Smooth muscle cell (in vitro differentiated cells): ENCODE measurements around the gene DISC1. TPM values are rescaled to one million over a fixed set of nuclear protein-coding genes. Genes with fewer than 3 reads are reported as not detected.

Experiments
- DNase-seq: peaks from one replicate; lab custom pipeline; 2025; ENCODE audit not compliant: unreplicated experiment; lab: John Stamatoyannopoulos, UW
- H2AFZ ChIP-seq: fragments of 200-600 bp; sonication (generic); 2 replicates; pipeline ENCODE4 v1.6.0; 2016; ENCODE audit warnings: antibody characterized with exemption, low read depth, mild to moderate bottlenecking
- H3F3A ChIP-seq: fragments of 200-600 bp; sonication (generic); 2 replicates; pipeline ENCODE4 v1.6.0; 2017; ENCODE audit warnings: antibody characterized with exemption, low read depth
- H3K27ac ChIP-seq: fragments of 200-600 bp; sonication (generic); 2 replicates; pipeline ENCODE4 v1.5.1; 2016; ENCODE audit warnings: low read depth, mild to moderate bottlenecking
- H3K27me3 ChIP-seq: fragments of 200-600 bp; sonication (generic); 2 replicates; pipeline ENCODE4 v1.6.1; 2016; ENCODE audit warnings: low read depth, mild to moderate bottlenecking
- H3K36me3 ChIP-seq: fragments of 200-600 bp; sonication (generic); 2 replicates; pipeline ENCODE4 v1.5.1; 2016; ENCODE audit warnings: low read depth
- H3K4me1 ChIP-seq: fragments of 200-600 bp; sonication (generic); 2 replicates; pipeline ENCODE4 v1.5.1; 2016; ENCODE audit warnings: low read depth
- H3K4me2 ChIP-seq: fragments of 200-600 bp; sonication (generic); 2 replicates; pipeline ENCODE4 v1.6.0; 2016; ENCODE audit warnings: mild to moderate bottlenecking
- H3K4me3 ChIP-seq: fragments of 200-600 bp; sonication (generic); 2 replicates; pipeline ENCODE4 v1.5.1; 2016; ENCODE audit warnings: mild to moderate bottlenecking
- H3K79me2 ChIP-seq: fragments of 200-600 bp; sonication (generic); 2 replicates; pipeline ENCODE4 v1.6.0; 2016; ENCODE audit warnings: low read depth, mild to moderate bottlenecking
- H3K9ac ChIP-seq: fragments of 200-600 bp; sonication (generic); 2 replicates; pipeline ENCODE4 v1.6.0; 2016; ENCODE audit warnings: low read depth
- H3K9me3 ChIP-seq: fragments of 200-600 bp; sonication (generic); replicated peaks from 2 replicates; pipeline ENCODE4 v1.5.1; 2016; ENCODE audit warnings: low read depth
- H4K20me1 ChIP-seq: fragments of 200-600 bp; sonication (generic); 2 replicates; pipeline ENCODE4 v1.6.0; 2016; ENCODE audit warnings: low read depth
- CTCF ChIP-seq: fragments of 200-600 bp; sonication (generic); IDR thresholded peaks from 2 replicates; pipeline ENCODE4 v1.5.1; 2017; ENCODE audit warnings: borderline replicate concordance, mild to moderate bottlenecking, antibody characterized with exemption; ENCODE audit not compliant: insufficient read depth, poor library complexity, severe bottlenecking
- WGBS: methylation state at CpG from one replicate; pipeline ENCODE4 v1.1.7; 2016; ENCODE audit warnings: low lambda C conversion rate; 5-methylcytosine and 5-hydroxymethylcytosine counted together
- polyA plus RNA-seq: library from polyadenylated mRNA; unstranded; fragments of >200 nt; fragmentation: Nextera tagmentation; extraction: Ambion mirVana; gene quantifications from 2 replicates; pipeline ENCODE4 v1.2.1, GENCODE V29; 2016
- total RNA-seq: library from RNA; depleted of rRNA; stranded (reverse); fragments of >200 nt; gene quantifications from 2 replicates; pipeline ENCODE4 v1.2.3, GENCODE V29; 2014

The DISC1 gene
- total and polyA plus RNA-seq, 2 experiments from 2014 or later: 0.89 to 4.3 TPM

- Histone ChIP-seq H3K4me1 (peaks cover 5% of the 10 kb centered on the region), H3F3A (no peaks in the 10 kb centered on the region), H3K4me2 (no peak overlapping the region), H3K4me3 (no peak overlapping the region), H3K27me3 (no peaks in the 10 kb centered on the region), H3K9me3 (no peaks in the 10 kb centered on the region), H3K9ac (no peak overlapping the region), H2AFZ (no peak overlapping the region), H3K79me2 (no peaks in the 10 kb centered on the region), H4K20me1 (no peaks in the 10 kb centered on the region), H3K36me3 (no peaks in the 10 kb centered on the region), H3K27ac (no peak overlapping the region)
- no peak for TF ChIP-seq CTCF
- WGBS: 88% methylated on average over 3 of the region's 3 CpGs
- no peak for DNase-seq
Measured at GRCh38 chr1:232040260-232040659, 413.7 kb downstream of the DISC1 start.

- Histone ChIP-seq H3K4me2 (no peak overlapping the region), H2AFZ (no peak overlapping the region), H3K27ac (no peak overlapping the region), H3K27me3 (no peaks in the 10 kb centered on the region), H3K9me3 (no peaks in the 10 kb centered on the region), H3K9ac (no peak overlapping the region), H3K4me3 (no peak overlapping the region), H3K4me1 (peaks cover 6% of the 10 kb centered on the region), H3F3A (no peaks in the 10 kb centered on the region), H3K79me2 (no peaks in the 10 kb centered on the region), H4K20me1 (no peaks in the 10 kb centered on the region), H3K36me3 (no peaks in the 10 kb centered on the region)
- no peak for DNase-seq
- TF ChIP-seq CTCF: no peak
- WGBS: 76% methylated on average over 3 of the region's 3 CpGs
Measured at GRCh38 chr1:232044728-232045127, 418.1 kb downstream of the DISC1 start.

GRCh38 chr1:232045139-232045994 lies 418.8 kb downstream of the DISC1 start:
- H3F3A ChIP-seq: no peaks in the 10 kb centered on the region
- H3K9ac ChIP-seq: no peak overlapping the region
- no peak overlapping the region for H2AFZ ChIP-seq
- peaks cover 6% of the 10 kb centered on the region for H3K4me1 ChIP-seq
- no peaks in the 10 kb centered on the region for H3K79me2 ChIP-seq
- TF ChIP-seq CTCF: no peak
- no peak overlapping the region for H3K4me3 ChIP-seq
- no peaks in the 10 kb centered on the region for H3K27me3 ChIP-seq
- no peak overlapping the region for H3K27ac ChIP-seq
- H3K4me2 ChIP-seq: no peak overlapping the region
- 69% methylated on average over 8 of the region's 8 CpGs for WGBS
- H3K9me3 ChIP-seq: no peaks in the 10 kb centered on the region
- DNase-seq: no peak
- H3K36me3 ChIP-seq: no peaks in the 10 kb centered on the region
- H4K20me1 ChIP-seq: no peaks in the 10 kb centered on the region
